Inflammatory macrophage treated with lipopolysaccharide for 1 hour (primary cell): ENCODE data around the gene CEACAM19.
A peak's percentile ranks its signal among the peaks of the same experiment; 100 is the strongest.
"Not testable (repeated sequence)": the region's sequence is repeated elsewhere in the genome, so short reads cannot be mapped to it uniquely, and the experiment has no call there.

ENCODE experiments used
- DNase-seq, 2 donors: peaks; one replicate each; pipeline ENCODE4 v3.0.0-alpha.2; 2020 to 2022

Gene CEACAM19, protein sequence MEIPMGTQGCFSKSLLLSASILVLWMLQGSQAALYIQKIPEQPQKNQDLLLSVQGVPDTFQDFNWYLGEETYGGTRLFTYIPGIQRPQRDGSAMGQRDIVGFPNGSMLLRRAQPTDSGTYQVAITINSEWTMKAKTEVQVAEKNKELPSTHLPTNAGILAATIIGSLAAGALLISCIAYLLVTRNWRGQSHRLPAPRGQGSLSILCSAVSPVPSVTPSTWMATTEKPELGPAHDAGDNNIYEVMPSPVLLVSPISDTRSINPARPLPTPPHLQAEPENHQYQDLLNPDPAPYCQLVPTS

DNA sequence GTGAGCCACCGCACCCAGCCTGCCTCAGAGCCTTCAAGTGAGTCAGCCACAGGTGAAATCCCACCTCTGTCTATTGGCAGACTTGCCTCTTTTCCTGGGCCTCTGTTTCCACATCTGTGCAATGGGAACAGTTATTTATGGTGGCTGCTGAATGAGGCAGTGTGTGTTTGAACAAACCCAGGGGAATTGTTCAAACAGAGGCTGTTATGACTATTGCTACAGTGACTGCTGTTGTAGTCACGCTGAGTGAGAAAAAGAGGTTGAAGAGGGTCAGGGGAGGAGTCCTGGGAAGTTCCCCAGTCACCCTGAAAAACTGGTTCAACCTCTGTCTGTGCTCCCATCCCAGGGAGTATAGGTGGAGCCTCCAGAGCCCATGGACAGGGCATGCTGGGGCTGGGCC is at the start of gene CEACAM19:
TSS of gene CEACAM19 (plus strand) at position 83 of the 400 bp plus-strand sequence. CDS start 450 bp downstream, outside the sequence.
- DNase-seq = no peak

DNA sequence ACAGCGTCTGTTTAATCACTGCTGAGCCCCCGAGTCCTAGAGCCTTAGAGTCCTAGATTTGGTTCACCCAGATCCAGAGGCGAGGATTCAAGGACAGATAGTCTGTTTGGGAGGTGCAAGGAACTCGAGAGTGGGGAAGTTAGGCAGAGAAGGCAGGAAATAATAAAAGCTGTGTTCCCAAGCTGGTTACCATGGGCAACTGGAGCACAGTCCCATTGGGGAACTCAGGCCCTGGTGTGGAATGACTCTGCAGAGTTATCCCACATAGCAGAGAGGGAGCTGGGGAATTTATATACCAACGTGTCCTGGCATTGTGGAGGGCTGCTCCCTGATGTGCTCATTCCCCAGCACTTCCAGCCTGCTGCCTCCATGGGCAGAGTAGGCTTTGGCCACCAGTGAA is 48.2 kb upstream of the CEACAM19 start:
- DNase-seq = peak; percentile 54 to 65

DNA sequence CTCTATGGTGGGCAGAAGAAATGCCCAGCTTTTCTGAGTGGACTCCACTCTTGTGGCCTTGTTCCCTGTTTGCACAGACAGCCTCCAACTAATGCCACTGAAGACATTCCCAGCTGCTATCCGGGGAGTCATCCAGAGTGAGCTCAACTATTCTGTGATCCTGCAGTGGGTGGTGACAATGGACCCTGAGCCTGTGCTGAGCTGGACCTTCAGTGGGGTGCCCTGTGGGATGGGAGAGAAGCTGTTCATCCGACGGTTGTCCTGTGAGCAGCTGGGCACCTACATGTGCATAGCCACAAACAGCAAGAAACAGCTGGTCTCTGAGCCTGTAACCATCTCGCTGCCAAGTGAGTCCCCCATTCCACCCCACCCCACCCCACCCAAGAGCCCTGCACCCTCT is 47.7 kb upstream of the CEACAM19 start:
- DNase-seq = no peak

DNA sequence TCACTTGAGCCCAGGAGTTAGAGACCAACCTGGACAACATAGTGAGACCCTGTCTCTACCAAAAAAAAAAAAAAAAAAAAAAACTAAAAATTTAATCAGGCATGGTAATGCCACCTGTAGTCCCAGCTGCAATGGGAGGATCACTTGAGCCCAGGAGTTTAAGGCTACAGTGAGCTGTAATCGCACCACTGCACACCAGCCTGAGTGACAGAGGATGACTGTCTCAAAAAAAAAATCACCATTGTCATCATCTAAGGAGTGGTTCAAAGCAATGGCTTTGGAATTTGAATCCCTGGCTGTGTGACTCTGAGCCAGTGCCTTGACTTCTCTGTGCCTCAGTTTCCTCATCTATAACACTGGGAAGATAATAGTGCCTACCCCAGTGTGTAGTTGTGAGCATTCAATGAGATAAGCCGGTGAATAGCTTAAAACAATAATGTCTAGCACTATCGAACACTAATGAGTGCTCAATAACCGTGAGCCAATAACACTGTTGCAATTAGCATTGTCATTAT is 46.4 kb upstream of the CEACAM19 start:
- no peak for DNase-seq

DNA sequence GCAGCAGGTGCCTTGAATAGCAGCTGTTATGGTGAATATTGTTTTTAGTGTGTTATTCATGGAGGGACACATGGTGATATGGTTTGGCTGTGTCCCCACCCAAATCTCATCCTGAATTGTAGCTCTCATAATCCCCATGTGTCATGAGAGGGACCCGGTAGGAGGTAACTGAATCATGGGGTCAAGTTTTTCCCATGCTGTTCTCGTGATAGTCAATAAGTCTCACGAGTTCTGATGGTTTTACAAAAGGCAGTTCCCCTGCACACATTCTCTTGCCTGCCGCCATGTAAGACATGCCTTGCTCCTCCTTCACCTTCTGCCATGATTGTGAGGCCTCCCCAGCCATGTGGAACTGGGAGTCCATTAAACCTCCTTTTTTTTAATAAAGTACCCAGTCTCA is 45.6 kb upstream of the CEACAM19 start:
- DNase-seq = not testable (repeated sequence)

DNA sequence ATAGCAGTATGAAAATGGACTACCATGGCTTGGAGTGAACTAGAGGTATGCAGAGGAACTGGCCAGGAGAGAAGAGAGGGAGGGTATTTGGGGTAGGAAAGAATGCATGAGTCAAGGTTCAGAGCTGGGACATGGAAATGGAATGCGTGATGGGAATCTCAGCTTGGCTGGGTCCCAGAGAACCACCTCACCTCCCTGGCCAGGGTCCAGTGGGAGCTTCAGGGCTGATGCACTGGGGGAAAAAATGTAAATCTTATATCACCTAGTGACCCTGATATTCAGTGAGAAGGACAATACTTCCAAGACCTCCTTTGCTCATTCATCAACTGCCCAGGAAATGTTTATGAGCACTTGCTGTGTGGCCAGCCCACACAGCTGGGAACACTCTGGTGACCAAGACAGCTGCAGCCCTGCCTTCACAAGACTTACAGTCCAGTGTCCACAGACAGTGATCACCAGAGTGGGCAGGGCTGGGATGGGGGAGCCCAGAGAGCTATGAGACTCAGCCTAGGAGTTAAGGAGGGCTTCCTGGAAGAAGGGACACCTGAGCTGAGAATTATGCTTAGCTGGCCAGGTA is 45.1 kb upstream of the CEACAM19 start:
- no peak for DNase-seq

DNA sequence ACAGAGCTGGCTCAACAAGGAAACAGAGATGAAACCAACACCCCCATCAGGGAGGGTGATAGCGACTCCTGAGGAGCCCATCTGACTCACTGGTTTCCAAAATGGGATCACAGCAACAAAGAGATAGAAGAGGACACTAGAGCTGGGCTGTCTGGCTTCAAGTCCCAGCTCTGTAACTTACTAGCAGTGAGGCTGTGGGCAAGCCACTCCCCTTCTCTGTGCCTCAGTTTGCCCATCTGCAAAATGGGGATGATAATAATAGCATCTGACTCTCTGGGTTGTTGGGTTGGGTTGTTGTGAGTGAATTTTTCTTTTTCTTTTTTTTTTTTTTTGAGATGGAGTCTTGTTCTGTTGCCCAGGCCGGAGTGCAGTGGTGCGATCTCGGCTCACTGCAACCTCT is 43.7 kb upstream of the CEACAM19 start:
- DNase-seq = no peak

DNA sequence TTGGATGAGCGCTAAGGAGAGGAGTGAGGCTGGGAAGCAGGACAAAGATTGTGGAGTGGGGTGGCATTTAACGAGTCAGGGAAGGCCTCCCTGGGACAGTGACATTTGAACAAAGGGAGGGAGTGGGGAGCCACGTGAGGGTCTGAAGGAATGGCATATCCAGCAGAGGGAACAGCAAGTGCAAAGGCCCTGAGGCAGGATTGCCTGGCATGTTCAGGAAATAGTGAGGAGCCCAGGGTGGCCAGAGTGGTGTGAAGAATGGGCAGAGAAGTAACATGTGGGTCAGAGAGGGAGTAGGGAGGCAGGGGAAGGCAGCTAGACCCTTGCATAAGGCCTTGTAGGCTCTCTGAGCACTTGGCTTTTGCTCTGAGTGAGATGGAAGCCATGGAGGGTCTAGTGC is 42.5 kb upstream of the CEACAM19 start:
- no peak for DNase-seq

DNA sequence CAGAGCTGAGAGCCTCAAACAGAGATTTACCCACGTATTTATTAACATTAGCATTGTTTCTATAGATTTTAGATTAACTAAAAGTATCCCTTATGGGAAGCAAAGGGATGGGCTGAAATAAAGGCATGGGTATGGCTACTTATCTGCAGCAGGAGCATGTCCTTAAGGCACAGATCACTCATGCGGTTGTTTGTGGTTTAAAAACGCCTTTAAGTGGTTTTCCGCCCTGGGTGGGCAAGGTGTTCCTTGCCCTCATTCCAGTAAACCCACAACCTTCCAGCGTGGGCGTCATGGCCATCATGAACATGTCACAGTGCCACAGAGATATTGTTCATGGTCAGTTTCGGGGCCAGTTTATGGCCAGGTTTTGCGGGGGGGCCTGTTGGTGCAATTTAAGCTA is 39.7 kb upstream of the CEACAM19 start:
- not testable (repeated sequence) for DNase-seq

DNA sequence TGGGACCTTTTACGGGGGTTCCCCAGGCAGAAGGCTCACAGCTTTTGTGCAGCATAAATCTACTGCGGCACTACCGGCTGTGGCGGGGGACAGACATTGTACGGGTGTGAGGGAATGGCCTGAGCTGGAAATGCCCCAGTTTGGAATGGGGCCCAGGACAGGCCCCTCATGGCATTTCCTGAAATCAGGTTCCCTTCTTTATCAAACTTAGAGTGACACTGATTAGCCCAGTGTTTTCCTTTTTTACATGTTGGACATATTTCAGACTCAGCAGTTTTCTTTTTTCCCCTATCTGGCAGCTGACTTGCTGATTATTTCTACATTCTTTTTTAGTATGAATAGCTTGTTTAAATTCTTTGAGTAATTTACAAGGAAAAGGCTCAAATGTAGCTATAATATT is 37.2 kb upstream of the CEACAM19 start:
- not testable (repeated sequence) for DNase-seq

DNA sequence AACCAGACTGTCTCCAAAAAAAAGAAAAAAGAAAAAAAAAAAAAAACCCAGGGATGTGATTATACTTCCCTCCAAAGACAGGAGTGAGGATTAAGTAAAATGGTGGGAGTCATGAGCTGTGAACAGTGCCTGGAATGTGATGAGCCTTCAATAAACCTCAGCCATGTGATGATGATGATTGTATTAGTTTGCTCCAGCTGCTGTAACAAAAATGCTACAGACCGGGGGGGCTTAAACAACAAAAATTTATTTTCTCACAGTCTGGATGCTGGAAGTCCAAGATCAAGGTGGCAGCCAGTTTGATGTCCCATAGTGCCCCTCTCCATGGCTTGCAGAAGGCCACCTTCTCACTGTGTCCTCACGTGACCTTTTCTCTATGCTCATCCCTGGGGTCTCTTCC is 36.5 kb upstream of the CEACAM19 start:
- DNase-seq = no peak

DNA sequence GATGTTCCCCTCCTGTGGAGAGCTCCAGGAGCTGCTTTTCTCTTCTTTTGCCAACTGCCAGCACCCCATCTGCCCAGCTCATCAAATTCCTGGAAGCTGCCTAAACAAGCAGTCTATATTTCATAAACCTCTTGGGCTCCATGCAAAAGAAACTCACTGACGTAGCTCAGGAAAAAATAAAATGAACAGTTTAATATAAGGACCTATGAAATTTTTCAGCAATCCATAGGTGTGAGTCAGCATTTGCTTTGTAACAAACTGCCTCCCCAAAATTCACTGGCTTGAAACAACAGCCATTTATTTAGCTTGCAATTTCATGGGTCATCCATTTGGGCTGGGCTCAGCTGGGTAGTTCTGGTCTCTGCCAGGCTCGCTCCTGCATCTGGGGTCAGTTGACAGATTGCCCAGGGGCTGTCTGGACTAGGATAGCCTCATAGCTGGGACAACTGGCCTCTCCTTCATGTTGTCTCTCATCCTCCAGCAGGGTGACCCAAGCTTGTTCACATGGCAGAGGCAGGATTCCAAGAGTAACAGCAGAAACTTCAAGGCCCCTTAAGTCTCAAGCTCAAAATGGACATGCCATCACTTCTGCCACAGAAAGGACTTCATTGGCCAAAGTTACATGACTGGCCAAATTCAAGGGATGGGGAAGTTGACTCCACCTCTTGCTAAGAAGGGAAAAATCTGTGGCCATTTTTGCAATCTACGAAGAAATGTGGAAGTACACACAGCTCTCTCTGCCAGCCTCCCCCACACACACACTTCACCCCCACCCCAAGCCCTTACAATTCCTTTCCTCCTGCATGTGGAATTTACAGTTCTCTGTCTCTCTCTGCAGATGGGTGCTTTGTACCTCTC is 35.5 kb upstream of the CEACAM19 start:
- peak; percentile 89 to 93 for DNase-seq

DNA sequence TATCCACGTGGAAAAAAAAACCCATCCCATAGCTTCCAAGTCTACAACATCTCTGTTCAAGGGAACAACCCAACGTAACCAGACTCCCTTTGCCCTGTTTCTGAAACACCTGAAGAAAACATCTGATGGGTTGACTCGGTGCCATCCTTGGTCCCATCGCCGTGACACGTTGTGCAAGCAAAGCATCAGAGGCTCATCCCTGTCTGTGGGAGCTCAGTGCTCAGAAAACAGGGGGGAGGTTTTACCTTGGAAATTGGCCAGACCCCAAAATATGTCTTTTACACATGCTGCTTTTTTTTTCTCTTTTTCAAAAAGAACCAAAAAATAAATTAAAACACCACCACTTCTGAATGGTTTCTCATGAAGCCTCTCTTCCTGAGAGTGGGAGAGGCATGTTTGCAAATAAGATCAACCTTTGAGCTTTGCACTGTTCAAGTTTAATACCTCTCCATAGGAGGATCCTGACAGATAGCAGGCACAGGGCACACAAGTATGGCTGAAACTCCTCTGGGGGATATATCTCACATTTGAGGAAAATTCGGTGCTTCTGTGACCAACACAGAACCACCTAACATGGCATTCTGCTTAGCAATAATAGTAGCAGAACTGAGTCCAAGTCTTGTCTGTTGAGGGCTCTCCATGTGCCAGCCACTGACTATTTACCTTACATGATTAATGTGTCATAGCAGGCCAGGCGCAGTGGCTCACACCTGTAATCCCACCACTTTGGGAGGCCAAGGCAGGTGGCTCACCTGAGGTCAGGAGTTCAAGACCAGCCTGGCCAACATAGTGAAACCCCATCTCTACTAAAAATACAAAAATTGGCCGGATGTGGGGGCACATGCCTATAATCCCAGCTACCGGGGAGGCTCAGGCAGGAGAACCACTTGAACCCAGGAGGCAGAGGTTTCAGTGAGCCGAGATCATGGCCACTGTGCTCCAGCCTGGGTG is 34.6 kb upstream of the CEACAM19 start:
- no peak for DNase-seq

DNA sequence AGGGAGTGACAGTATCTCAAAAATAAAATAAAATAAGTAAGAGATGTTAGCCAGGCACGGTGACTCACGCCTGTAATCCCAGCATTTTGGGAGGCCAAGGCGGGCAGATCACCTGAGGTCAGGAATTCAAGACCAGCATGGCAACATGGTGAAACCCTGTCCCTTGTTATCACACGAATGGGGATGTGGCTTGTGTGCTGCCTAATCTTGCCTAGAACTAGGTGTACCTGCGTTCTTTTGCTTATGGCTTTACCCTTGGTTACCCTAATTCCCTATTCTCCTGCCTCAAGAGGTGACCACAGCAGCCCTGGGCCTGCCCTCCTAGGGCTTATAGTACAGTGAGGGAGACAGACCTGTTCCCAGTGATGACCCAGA is 33.9 kb upstream of the CEACAM19 start:
- DNase-seq = no peak

DNA sequence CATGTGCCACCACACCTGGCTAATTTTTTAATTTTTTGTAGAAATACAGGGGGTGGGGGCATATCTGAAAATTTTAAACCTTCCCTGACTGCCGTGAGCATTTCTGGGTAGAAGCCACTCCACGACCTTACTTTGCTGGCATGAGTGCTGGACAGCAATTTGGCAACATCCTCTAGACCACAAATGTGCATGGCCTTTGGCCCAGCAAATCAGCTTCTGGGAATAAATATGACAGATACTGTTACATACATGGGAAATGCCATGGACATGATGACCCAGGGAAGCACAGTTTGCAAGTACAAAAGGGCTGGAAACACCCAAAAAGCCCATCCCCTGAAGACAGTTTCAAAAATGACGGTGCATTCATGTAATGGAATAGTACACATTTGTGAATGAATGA is 30.8 kb upstream of the CEACAM19 start:
- DNase-seq = peak; percentile 74 to 91

DNA sequence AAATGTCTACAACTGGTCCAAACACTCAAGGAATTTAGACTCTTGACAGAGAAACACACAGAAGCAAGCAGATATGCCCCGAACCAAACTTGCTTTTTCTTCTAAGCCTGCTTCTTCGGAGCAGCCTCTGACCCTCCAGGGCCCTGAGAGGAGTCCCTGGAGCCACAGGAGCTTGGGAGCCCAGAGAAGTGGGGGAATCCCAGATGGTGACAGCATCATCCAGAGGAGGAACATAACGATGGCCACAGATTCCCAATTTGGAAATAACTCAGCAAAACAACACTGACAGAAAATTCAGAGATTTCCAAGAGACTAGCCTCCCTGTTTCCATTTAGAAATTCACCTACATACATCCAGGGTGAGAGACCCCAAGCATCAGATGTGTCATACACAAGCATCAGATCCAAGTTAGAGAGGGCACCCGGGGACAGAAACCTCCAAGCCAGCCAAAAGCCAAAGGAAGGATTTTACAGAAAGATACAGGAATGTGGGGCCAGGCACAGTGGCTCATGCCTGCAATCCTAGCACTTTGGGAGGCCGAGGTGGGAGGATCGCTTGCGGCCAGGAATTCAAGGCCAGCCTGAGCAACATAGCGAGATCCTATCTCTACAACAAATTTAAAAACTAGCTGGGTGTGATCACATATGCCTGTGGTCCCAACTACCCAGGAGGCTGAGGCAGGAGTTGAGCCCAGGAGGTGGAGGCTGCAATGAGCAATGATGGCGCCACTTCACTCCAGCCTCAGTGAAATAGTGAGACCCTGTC is 29.6 kb upstream of the CEACAM19 start:
- DNase-seq = peak; percentile 65 to 78

DNA sequence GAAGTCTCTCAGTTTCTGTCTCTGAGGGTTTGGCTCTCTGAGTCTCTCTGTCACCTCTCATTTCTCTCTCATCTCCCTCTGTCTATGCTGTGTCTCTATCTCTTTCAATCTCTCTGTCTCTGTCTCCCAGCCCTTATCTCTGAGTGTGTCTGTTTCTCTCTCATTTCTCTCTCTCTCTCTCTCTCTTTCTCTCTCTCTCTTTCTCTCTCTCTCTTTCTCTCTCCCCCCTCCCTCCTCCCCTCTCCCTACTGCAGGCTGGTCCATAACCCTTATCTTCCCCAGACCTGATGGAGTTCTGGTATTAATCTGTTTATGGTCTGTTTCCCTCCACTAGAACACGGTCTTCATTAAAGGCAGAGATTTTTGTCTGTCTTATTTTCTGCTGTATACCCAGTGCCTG is 28.9 kb upstream of the CEACAM19 start:
- no peak for DNase-seq

DNA sequence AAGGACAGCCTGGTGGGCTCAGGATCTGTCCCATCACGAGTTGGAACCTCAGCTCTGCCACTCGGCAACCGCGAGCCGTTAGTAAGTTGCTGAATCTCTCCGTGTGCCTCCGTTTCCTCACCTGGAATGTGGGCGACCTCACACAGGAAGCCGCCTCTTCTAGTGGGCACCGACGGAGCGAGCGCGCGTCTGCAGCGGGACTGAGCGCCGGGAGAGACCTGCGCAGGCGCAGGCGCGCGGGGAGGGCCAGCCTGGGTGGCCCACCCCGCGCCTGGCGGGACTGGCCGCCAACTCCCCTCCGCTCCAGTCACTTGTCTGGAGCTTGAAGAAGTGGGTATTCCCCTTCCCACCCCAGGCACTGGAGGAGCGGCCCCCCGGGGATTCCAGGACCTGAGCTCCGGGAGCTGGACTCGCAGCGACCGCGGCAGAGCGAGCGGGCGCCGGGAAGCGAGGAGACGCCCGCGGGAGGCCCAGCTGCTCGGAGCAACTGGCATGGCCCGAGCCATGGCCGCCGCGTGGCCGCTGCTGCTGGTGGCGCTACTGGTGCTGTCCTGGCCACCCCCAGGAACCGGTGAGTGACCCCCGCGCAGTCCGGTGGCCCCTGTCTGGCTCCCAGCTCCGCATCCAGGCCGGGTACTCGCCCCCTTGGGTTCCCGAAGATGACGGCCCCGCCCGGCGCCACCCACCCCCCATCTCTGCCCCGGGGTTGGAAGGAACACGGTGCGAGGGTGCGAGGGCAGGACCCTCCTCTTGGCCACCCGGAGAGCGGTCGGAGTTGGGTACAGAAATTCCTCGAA is 27.5 kb upstream of the CEACAM19 start, which contains the start of gene PVR:
TSS of gene PVR (plus strand) at position 306 of the 797 bp plus-strand sequence. CDS start at position 493, 187 bp downstream.
- peak; percentile 76 to 94 for DNase-seq

DNA sequence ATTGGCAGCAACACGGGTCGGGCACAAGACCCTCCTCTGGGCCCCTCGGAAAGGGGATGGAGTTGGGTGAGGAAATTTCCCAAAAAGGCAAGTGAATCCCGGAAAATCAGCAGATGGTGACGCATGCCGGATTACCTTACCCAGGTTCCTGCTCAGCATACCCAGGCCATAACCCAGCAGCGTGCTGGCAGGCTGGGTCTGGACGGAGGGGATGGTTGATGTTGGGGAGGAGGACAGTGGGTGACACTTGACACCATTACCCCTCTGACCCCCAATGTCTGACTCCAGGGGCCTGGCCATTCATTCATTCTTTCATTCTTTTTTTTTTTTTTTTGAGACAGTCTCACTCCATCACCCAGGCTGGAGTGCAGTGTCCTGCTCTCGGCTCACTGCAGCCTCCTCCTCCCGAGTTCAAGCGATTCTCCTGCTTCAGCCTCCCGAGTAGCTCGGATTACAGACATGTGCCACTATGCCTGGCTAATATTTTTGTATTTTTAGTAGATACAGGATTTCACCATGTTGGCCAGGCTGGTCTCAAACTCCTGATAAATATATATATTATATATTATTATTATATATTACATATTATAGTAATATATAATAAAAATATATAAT is 26.8 kb upstream of the CEACAM19 start:
- DNase-seq = peak in 1 of 2 donors; percentile 51

DNA sequence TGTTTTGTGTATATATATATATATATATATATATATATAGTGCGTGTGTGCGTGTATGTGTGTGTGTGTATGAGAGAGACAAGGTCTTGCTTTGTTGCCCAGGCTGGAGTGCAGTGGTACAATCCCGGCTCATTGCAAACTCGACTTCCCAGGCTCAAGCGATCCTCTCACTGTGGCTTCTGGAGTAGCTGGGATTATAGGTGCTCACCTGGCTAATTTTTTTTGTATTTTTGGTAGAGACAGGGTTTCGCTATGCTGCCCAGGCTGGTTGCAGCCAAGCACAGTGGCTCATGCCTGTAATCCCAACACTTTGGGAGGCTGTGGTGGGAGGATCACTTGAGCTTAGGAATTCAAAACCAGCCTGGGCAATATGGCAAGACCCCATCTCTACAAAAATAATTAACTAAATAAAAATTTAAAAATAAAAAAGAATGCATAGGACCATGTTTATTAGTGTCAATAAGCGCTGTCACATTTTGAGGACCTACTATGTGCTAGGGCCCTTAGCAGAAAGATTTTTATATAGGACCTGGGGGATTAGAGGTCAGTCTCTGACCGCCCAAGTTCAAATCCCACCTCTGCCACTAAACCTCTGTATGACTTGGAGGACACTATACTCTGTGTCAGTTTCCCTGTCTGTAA is 25.8 kb upstream of the CEACAM19 start:
- no peak for DNase-seq
